ENCODE data around the gene PLXNA2. TPM values are rescaled to one million over a fixed set of nuclear protein-coding genes. Genes with fewer than 3 reads are reported as not detected.
A peak's percentile ranks its signal among the peaks of the same experiment; 100 is the strongest.

The PLXNA2 gene
- total RNA-seq, 1 experiment from 2014 or later = 34.8 TPM

GRCh38 chr1:208184966-208185654 is 59.1 kb downstream of the PLXNA2 start:
- peaks cover 45% of the 10 kb centered on the region for H3K4me1 ChIP-seq

GRCh38 chr1:208183977-208184911 is 59.9 kb downstream of the PLXNA2 start:
- peak; percentile 78 to 84 for DNase-seq
- H3K4me3 ChIP-seq = no peak overlapping the region
- H3K27me3 ChIP-seq = no peaks in the 10 kb centered on the region
- peaks cover 6% of the 10 kb centered on the region; the same call in 1 of the 2 replicates for H3K36me3 ChIP-seq
- H3K27ac ChIP-seq = peak overlapping the region; percentile 67
- no peaks in the 10 kb centered on the region for H3K9me3 ChIP-seq (replicated peaks)
- peaks cover 45% of the 10 kb centered on the region for H3K4me1 ChIP-seq

More at GRCh38 chr1:208184966-208185654, 59.1 kb downstream of the PLXNA2 start:
- Histone ChIP-seq H3K9me3 (replicated peaks) (no peaks in the 10 kb centered on the region), H3K27me3 (no peaks in the 10 kb centered on the region), H3K27ac (peak overlapping the region; percentile 67), H3K36me3 (peaks cover 10% of the 10 kb centered on the region), H3K4me3 (no peak overlapping the region)
- peak in 1 of 2 experiments; percentile 33 for DNase-seq

GRCh38 chr1:208182880-208183645 is 61.1 kb downstream of the PLXNA2 start:
- no peak for DNase-seq
- Histone ChIP-seq H3K9me3 (replicated peaks) (no peaks in the 10 kb centered on the region), H3K4me3 (no peak overlapping the region), H3K27ac (no peak overlapping the region), H3K4me1 (peaks cover 50% of the 10 kb centered on the region), H3K27me3 (no peaks in the 10 kb centered on the region), H3K36me3 (peaks cover 4% of the 10 kb centered on the region; the same call in 1 of the 2 replicates)

GRCh38 chr1:208181364-208181763 is 62.8 kb downstream of the PLXNA2 start:
- Histone ChIP-seq H3K4me1 (peaks cover 65% of the 10 kb centered on the region), H3K9me3 (replicated peaks) (no peaks in the 10 kb centered on the region), H3K4me3 (no peak overlapping the region), H3K36me3 (0 out of 2 replicates have a peak, but pooled peaks cover 3% of the 10 kb centered on the region), H3K27ac (no peak overlapping the region), H3K27me3 (no peaks in the 10 kb centered on the region)
- no peak for DNase-seq

- H3K4me1 ChIP-seq = peaks cover 65% of the 10 kb centered on the region
- no peaks in the 10 kb centered on the region for H3K9me3 ChIP-seq (replicated peaks)
- 0 out of 2 replicates have a peak, but pooled peaks cover 3% of the 10 kb centered on the region for H3K36me3 ChIP-seq
- H3K27me3 ChIP-seq = no peaks in the 10 kb centered on the region
- H3K4me3 ChIP-seq = no peak overlapping the region
- no peak for DNase-seq
- H3K27ac ChIP-seq = no peak overlapping the region
Observed at GRCh38 chr1:208180421-208180820, 63.8 kb downstream of the PLXNA2 start.

- H3K27me3 ChIP-seq = no peaks in the 10 kb centered on the region
- H3K4me3 ChIP-seq = no peak overlapping the region
- no peaks in the 10 kb centered on the region for H3K9me3 ChIP-seq (replicated peaks)
- no peak overlapping the region for H3K27ac ChIP-seq
- DNase-seq = peak in 1 of 2 experiments; percentile 22
- H3K36me3 ChIP-seq = 0 out of 2 replicates have a peak, but pooled peaks cover 3% of the 10 kb centered on the region
- H3K4me1 ChIP-seq = peaks cover 65% of the 10 kb centered on the region
Observed at GRCh38 chr1:208179961-208180409, 64.2 kb downstream of the PLXNA2 start.

- Histone ChIP-seq H3K4me3 (no peak overlapping the region), H3K27me3 (no peaks in the 10 kb centered on the region), H3K4me1 (peaks cover 65% of the 10 kb centered on the region), H3K36me3 (0 out of 2 replicates have a peak, but pooled peaks cover 3% of the 10 kb centered on the region), H3K9me3 (replicated peaks) (no peaks in the 10 kb centered on the region), H3K27ac (no peak overlapping the region)
- peak; percentile 53 to 63 for DNase-seq
Observed at GRCh38 chr1:208179263-208179816, 64.8 kb downstream of the PLXNA2 start.

- Histone ChIP-seq H3K4me1 (peaks cover 66% of the 10 kb centered on the region), H3K4me3 (no peak overlapping the region), H3K27me3 (no peaks in the 10 kb centered on the region), H3K9me3 (replicated peaks) (no peaks in the 10 kb centered on the region), H3K36me3 (peaks cover 2% of the 10 kb centered on the region; the same call in 1 of the 2 replicates), H3K27ac (no peak overlapping the region)
- peak; percentile 56 to 72 for DNase-seq
Observed at GRCh38 chr1:208178091-208178529, 66.1 kb downstream of the PLXNA2 start.

GRCh38 chr1:208177656-208178055 is 66.5 kb downstream of the PLXNA2 start:
- Histone ChIP-seq H3K4me3 (no peak overlapping the region), H3K36me3 (peaks cover 5% of the 10 kb centered on the region; the same call in 1 of the 2 replicates), H3K4me1 (peaks cover 66% of the 10 kb centered on the region), H3K9me3 (replicated peaks) (no peaks in the 10 kb centered on the region), H3K27me3 (no peaks in the 10 kb centered on the region), H3K27ac (no peak overlapping the region)
- no peak for DNase-seq

- H3K27me3 ChIP-seq = no peaks in the 10 kb centered on the region
- H3K36me3 ChIP-seq = peaks cover 7% of the 10 kb centered on the region; the same call in 1 of the 2 replicates
- H3K27ac ChIP-seq = no peak overlapping the region
- no peak overlapping the region for H3K4me3 ChIP-seq
- H3K4me1 ChIP-seq = peaks cover 66% of the 10 kb centered on the region
- no peaks in the 10 kb centered on the region for H3K9me3 ChIP-seq (replicated peaks)
- DNase-seq = no peak
Observed at GRCh38 chr1:208176649-208177048, 67.5 kb downstream of the PLXNA2 start.

- H3K27ac ChIP-seq = peak overlapping the region; percentile 84
- H3K4me1 ChIP-seq = peaks cover 72% of the 10 kb centered on the region
- H3K9me3 ChIP-seq (replicated peaks) = no peaks in the 10 kb centered on the region
- no peaks in the 10 kb centered on the region for H3K27me3 ChIP-seq
- peak; percentile 64 to 70 for DNase-seq
- peaks cover 7% of the 10 kb centered on the region; the same call in 1 of the 2 replicates for H3K36me3 ChIP-seq
- no peak overlapping the region for H3K4me3 ChIP-seq
Observed at GRCh38 chr1:208175508-208175895, 68.7 kb downstream of the PLXNA2 start.

GRCh38 chr1:208174731-208175507 is 69.3 kb downstream of the PLXNA2 start:
- Histone ChIP-seq H3K27ac (peak overlapping the region; percentile 84), H3K4me3 (no peak overlapping the region), H3K4me1 (peaks cover 75% of the 10 kb centered on the region), H3K27me3 (no peaks in the 10 kb centered on the region), H3K36me3 (peaks cover 7% of the 10 kb centered on the region; the same call in 1 of the 2 replicates), H3K9me3 (replicated peaks) (no peaks in the 10 kb centered on the region)
- peak; percentile 88 to 94 for DNase-seq

GRCh38 chr1:208174200-208174599 is 70.0 kb downstream of the PLXNA2 start:
- Histone ChIP-seq H3K27ac (peak overlapping the region; percentile 84), H3K4me1 (peaks cover 72% of the 10 kb centered on the region), H3K27me3 (no peaks in the 10 kb centered on the region), H3K9me3 (replicated peaks) (no peaks in the 10 kb centered on the region), H3K36me3 (peaks cover 7% of the 10 kb centered on the region; the same call in 1 of the 2 replicates), H3K4me3 (no peak overlapping the region)
- no peak for DNase-seq

Data from SJCRH30 (cell line).